GM23338 (cell line): ENCODE measurements around the gene C2CD5. TPM values are rescaled to one million over a fixed set of nuclear protein-coding genes. Genes with fewer than 3 reads are reported as not detected.

ENCODE experiments used
- ATAC-seq: fragments of 200-7000 bp; cut with Tn5 transposase; 3 replicates; pipeline ENCODE4 v1.9.1; 2020
- DNase-seq: peaks from one replicate; pipeline ENCODE4 v3.0.0-alpha.2; 2015; ENCODE audit warnings: low spot score
- H2AFZ ChIP-seq: fragments of 200-600 bp; sonication (generic); 2 replicates; pipeline ENCODE4 v1.8.0; 2016; ENCODE audit warnings: antibody characterized with exemption, mild to moderate bottlenecking, moderate library complexity
- H3F3A ChIP-seq: fragments of 200-600 bp; sonication (generic); replicated peaks from 2 replicates; pipeline ENCODE4 v1.8.0; 2017; ENCODE audit warnings: antibody characterized with exemption, mixed run types, low read depth
- H3K27ac ChIP-seq: fragments of 200-600 bp; sonication (generic); 2 replicates; pipeline ENCODE4 v1.6.1; 2016; ENCODE audit warnings: low read depth
- H3K27me3 ChIP-seq: fragments of 200-600 bp; sonication (generic); 2 replicates; pipeline ENCODE4 v1.8.0; 2016; ENCODE audit warnings: mild to moderate bottlenecking, mixed run types, moderate library complexity; ENCODE audit not compliant: insufficient read depth
- H3K36me3 ChIP-seq: fragments of 200-600 bp; sonication (generic); 2 replicates; pipeline ENCODE4 v1.8.0; 2016; ENCODE audit warnings: mild to moderate bottlenecking; ENCODE audit not compliant: insufficient read depth
- H3K4me1 ChIP-seq: fragments of 200-600 bp; sonication (generic); 2 replicates; pipeline ENCODE4 v1.8.0; 2016; ENCODE audit warnings: mild to moderate bottlenecking, moderate library complexity; ENCODE audit not compliant: insufficient read depth
- H3K4me2 ChIP-seq: fragments of 200-600 bp; sonication (generic); 2 replicates; pipeline ENCODE4 v1.7.1; 2017; ENCODE audit warnings: mixed run types
- H3K4me3 ChIP-seq: fragments of 200-600 bp; sonication (generic); 2 replicates; pipeline ENCODE4 v1.6.1; 2016; ENCODE audit warnings: mixed run types
- H3K79me2 ChIP-seq: fragments of 200-600 bp; sonication (generic); replicated peaks from 2 replicates; pipeline ENCODE4 v1.8.0; 2017; ENCODE audit warnings: mild to moderate bottlenecking; ENCODE audit not compliant: insufficient read depth
- H3K9me2 ChIP-seq: fragments of 200-600 bp; sonication (generic); 2 replicates; pipeline ENCODE4 v1.8.0; 2017; ENCODE audit not compliant: insufficient read depth
- H4K20me1 ChIP-seq: fragments of 200-600 bp; sonication (generic); replicated peaks from 2 replicates; pipeline ENCODE4 v1.8.0; 2017; ENCODE audit warnings: mild to moderate bottlenecking; ENCODE audit not compliant: insufficient read depth
- H3K27ac Mint-ChIP-seq: 2 replicates; pipeline ENCODE4 v1.8.0; 2020; ENCODE audit warnings: inconsistent platforms, mild to moderate bottlenecking, moderate library complexity, mixed read lengths
- H3K27me3 Mint-ChIP-seq: 3 replicates; pipeline ENCODE4 v1.8.0; 2022; ENCODE audit warnings: low read depth, mild to moderate bottlenecking, moderate library complexity, mixed read lengths, inconsistent platforms; ENCODE audit not compliant: insufficient read depth, poor library complexity
- H3K36me3 Mint-ChIP-seq: 3 replicates; pipeline ENCODE4 v1.8.0; 2021; ENCODE audit warnings: low read depth, mild to moderate bottlenecking, inconsistent platforms, moderate library complexity, mixed read lengths
- H3K4me1 Mint-ChIP-seq: 3 replicates; pipeline ENCODE4 v1.8.0; 2020; ENCODE audit warnings: mild to moderate bottlenecking, inconsistent platforms, mixed read lengths
- H3K4me3 Mint-ChIP-seq: 3 replicates; pipeline ENCODE4 v1.8.0; 2021; ENCODE audit warnings: moderate library complexity, mild to moderate bottlenecking, inconsistent platforms, mixed read lengths
- H3K9me3 Mint-ChIP-seq: 3 replicates; pipeline ENCODE4 v1.8.0; 2020; ENCODE audit warnings: moderate library complexity, mild to moderate bottlenecking, inconsistent platforms, mixed read lengths
- CREB1 ChIP-seq: fragments of 250-450 bp; sonication (Bioruptor Pico); IDR thresholded peaks from 2 replicates; pipeline ENCODE4 v1.5.0; 2020; ENCODE audit warnings: low read depth, mild to moderate bottlenecking, moderate library complexity
- CTCF ChIP-seq, 2 experiments: fragments of 200-600 bp in 1 of 2; sonication (generic) in 1 of 2; conservative IDR thresholded peaks; 2 replicates each; pipeline versions ENCODE4 v1.5.1 to v1.6.1; 2016 to 2017; ENCODE audit warnings: antibody characterized with exemption in 2 of 2, low read depth in 2 of 2, mild to moderate bottlenecking in 2 of 2, moderate library complexity in 1 of 2
- EZH2 ChIP-seq: fragments of 200-600 bp; sonication (generic); IDR thresholded peaks from one replicate; pipeline ENCODE4 v1.8.0; 2017; ENCODE audit warnings: antibody characterized with exemption, mild to moderate bottlenecking, low read depth; ENCODE audit not compliant: unreplicated experiment
- EZH2phosphoT487 ChIP-seq: fragments of 200-600 bp; sonication (generic); IDR thresholded peaks from one replicate; pipeline ENCODE4 v1.8.1; 2018; ENCODE audit warnings: antibody characterized with exemption; ENCODE audit not compliant: unreplicated experiment
- JUNB ChIP-seq: IDR thresholded peaks from one replicate; pipeline ENCODE4 v1.6.1; 2016; ENCODE audit warnings: antibody characterized with exemption; ENCODE audit not compliant: unreplicated experiment
- NANOG ChIP-seq: IDR thresholded peaks from 2 replicates; pipeline ENCODE4 v1.6.1; 2016; ENCODE audit warnings: antibody characterized with exemption, borderline replicate concordance
- POLR2AphosphoS5 ChIP-seq: IDR thresholded peaks from 2 replicates; pipeline ENCODE4 v1.6.1; 2016; ENCODE audit warnings: antibody characterized with exemption, low read depth
- STAT1 ChIP-seq: IDR thresholded peaks from one replicate; pipeline ENCODE4 v1.6.1; 2016; ENCODE audit warnings: antibody characterized with exemption; ENCODE audit not compliant: unreplicated experiment
- ZNF114 ChIP-seq: fragments of 250-450 bp; sonication (Bioruptor Pico); IDR thresholded peaks from 2 replicates; pipeline ENCODE4 v1.5.0; 2020; ENCODE audit warnings: mild to moderate bottlenecking, moderate library complexity
- ZNF331 ChIP-seq: fragments of 250-450 bp; sonication (Bioruptor Pico); IDR thresholded peaks from 2 replicates; pipeline ENCODE4 v1.5.0; 2020; ENCODE audit warnings: low read depth, mild to moderate bottlenecking, moderate library complexity
- polyA plus RNA-seq: library from polyadenylated mRNA; unstranded; fragments of >200 nt; fragmentation: Nextera tagmentation; extraction: Ambion mirVana; gene quantifications from 2 replicates; pipeline ENCODE4 v1.2.1, GENCODE V29; 2016
- total RNA-seq: library from RNA; depleted of rRNA; stranded (reverse); fragments of >200 nt; shearing (Covaris generic); gene quantifications from 2 replicates; pipeline ENCODE4 v1.2.3, GENCODE V29; 2014
- TF ChIP-seq, protein P1 (sequence below): IDR thresholded peaks from 2 replicates; pipeline ENCODE4 v1.6.1; 2016; ENCODE audit warnings: antibody characterized with exemption
- TF ChIP-seq, protein P2 (sequence below): fragments of 250-450 bp; sonication (Bioruptor Pico); IDR thresholded peaks from 2 replicates; pipeline ENCODE4 v1.5.0; 2020; ENCODE audit warnings: mild to moderate bottlenecking, moderate library complexity
- TF ChIP-seq, protein P3 (sequence below): IDR thresholded peaks from one replicate; pipeline ENCODE4 v1.6.1; 2018; ENCODE audit warnings: antibody characterized with exemption; ENCODE audit not compliant: unreplicated experiment

C2CD5 gene
- total and polyA plus RNA-seq, 2 experiments from 2014 or later = 22.0 to 68.6 TPM

DNA sequence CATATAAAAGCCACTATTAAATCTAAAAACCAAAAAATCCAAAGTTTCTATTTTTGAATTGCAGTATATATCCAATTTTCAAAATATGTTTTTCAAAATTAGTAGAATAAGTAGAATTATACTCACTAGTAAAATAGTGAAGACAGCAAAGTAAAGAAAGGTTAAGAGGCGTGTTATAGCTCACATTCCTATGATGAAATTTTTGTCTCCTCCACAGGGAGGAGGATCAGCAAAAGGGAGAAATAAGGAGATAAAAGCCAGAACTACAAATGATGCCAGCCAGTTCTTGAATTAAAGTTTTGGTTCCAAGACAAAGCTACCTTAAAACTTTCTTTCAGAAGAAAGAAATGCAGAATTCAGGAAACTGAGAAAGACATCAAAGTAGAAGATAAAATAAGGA, 50.0 kb downstream of the C2CD5 start:
- H3K4me1 ChIP-seq = no peaks in the 10 kb centered on the region
- Mint-ChIP-seq H3K4me3 (no peak overlapping the region), H3K27me3 (no peaks in the 10 kb centered on the region), H3K27ac (no peak overlapping the region), H3K9me3 (no peaks in the 10 kb centered on the region), H3K4me1 (peaks cover under 1% of the 10 kb centered on the region; the same call in 2 of the 3 replicates), H3K36me3 (peaks cover 9% of the 10 kb centered on the region)
- no peaks in the 10 kb centered on the region for H3K27me3 ChIP-seq
- H3K4me2 ChIP-seq = no peak overlapping the region
- no peaks in the 10 kb centered on the region for H3K79me2 ChIP-seq
- TF ChIP-seq, protein P1, sequence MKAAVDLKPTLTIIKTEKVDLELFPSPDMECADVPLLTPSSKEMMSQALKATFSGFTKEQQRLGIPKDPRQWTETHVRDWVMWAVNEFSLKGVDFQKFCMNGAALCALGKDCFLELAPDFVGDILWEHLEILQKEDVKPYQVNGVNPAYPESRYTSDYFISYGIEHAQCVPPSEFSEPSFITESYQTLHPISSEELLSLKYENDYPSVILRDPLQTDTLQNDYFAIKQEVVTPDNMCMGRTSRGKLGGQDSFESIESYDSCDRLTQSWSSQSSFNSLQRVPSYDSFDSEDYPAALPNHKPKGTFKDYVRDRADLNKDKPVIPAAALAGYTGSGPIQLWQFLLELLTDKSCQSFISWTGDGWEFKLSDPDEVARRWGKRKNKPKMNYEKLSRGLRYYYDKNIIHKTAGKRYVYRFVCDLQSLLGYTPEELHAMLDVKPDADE = no peak
- TF ChIP-seq JUNB = no peak
- TF ChIP-seq, protein P2, sequence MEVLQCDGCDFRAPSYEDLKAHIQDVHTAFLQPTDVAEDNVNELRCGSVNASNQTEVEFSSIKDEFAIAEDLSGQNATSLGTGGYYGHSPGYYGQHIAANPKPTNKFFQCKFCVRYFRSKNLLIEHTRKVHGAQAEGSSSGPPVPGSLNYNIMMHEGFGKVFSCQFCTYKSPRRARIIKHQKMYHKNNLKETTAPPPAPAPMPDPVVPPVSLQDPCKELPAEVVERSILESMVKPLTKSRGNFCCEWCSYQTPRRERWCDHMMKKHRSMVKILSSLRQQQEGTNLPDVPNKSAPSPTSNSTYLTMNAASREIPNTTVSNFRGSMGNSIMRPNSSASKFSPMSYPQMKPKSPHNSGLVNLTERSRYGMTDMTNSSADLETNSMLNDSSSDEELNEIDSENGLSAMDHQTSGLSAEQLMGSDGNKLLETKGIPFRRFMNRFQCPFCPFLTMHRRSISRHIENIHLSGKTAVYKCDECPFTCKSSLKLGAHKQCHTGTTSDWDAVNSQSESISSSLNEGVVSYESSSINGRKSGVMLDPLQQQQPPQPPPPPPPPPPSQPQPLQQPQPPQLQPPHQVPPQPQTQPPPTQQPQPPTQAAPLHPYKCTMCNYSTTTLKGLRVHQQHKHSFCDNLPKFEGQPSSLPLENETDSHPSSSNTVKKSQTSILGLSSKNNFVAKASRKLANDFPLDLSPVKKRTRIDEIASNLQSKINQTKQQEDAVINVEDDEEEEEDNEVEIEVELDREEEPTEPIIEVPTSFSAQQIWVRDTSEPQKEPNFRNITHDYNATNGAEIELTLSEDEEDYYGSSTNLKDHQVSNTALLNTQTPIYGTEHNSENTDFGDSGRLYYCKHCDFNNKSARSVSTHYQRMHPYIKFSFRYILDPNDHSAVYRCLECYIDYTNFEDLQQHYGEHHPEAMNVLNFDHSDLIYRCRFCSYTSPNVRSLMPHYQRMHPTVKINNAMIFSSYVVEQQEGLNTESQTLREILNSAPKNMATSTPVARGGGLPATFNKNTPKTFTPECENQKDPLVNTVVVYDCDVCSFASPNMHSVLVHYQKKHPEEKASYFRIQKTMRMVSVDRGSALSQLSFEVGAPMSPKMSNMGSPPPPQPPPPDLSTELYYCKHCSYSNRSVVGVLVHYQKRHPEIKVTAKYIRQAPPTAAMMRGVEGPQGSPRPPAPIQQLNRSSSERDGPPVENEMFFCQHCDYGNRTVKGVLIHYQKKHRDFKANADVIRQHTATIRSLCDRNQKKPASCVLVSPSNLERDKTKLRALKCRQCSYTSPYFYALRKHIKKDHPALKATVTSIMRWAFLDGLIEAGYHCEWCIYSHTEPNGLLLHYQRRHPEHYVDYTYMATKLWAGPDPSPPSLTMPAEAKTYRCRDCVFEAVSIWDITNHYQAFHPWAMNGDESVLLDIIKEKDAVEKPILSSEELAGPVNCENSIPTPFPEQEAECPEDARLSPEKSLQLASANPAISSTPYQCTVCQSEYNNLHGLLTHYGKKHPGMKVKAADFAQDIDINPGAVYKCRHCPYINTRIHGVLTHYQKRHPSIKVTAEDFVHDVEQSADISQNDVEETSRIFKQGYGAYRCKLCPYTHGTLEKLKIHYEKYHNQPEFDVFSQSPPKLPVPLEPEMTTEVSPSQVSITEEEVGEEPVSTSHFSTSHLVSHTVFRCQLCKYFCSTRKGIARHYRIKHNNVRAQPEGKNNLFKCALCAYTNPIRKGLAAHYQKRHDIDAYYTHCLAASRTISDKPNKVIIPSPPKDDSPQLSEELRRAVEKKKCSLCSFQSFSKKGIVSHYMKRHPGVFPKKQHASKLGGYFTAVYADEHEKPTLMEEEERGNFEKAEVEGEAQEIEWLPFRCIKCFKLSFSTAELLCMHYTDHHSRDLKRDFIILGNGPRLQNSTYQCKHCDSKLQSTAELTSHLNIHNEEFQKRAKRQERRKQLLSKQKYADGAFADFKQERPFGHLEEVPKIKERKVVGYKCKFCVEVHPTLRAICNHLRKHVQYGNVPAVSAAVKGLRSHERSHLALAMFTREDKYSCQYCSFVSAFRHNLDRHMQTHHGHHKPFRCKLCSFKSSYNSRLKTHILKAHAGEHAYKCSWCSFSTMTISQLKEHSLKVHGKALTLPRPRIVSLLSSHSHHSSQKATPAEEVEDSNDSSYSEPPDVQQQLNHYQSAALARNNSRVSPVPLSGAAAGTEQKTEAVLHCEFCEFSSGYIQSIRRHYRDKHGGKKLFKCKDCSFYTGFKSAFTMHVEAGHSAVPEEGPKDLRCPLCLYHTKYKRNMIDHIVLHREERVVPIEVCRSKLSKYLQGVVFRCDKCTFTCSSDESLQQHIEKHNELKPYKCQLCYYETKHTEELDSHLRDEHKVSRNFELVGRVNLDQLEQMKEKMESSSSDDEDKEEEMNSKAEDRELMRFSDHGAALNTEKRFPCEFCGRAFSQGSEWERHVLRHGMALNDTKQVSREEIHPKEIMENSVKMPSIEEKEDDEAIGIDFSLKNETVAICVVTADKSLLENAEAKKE (CRISPR knock-in tag) = no peak
- no peak for TF ChIP-seq STAT1
- TF ChIP-seq NANOG = no peak
- no peak for TF ChIP-seq CREB1 (CRISPR knock-in tag)
- TF ChIP-seq EZH2 = no peak
- no peak for TF ChIP-seq ZNF331 (CRISPR knock-in tag)
- TF ChIP-seq POLR2AphosphoS5 = no peak
- no peak for TF ChIP-seq ZNF114 (CRISPR knock-in tag)
- no peak for TF ChIP-seq CTCF (conservative IDR thresholded peaks at IDR 0.05; ENCODE audit: low read depth in 2 of 2)
- TF ChIP-seq, protein P3, sequence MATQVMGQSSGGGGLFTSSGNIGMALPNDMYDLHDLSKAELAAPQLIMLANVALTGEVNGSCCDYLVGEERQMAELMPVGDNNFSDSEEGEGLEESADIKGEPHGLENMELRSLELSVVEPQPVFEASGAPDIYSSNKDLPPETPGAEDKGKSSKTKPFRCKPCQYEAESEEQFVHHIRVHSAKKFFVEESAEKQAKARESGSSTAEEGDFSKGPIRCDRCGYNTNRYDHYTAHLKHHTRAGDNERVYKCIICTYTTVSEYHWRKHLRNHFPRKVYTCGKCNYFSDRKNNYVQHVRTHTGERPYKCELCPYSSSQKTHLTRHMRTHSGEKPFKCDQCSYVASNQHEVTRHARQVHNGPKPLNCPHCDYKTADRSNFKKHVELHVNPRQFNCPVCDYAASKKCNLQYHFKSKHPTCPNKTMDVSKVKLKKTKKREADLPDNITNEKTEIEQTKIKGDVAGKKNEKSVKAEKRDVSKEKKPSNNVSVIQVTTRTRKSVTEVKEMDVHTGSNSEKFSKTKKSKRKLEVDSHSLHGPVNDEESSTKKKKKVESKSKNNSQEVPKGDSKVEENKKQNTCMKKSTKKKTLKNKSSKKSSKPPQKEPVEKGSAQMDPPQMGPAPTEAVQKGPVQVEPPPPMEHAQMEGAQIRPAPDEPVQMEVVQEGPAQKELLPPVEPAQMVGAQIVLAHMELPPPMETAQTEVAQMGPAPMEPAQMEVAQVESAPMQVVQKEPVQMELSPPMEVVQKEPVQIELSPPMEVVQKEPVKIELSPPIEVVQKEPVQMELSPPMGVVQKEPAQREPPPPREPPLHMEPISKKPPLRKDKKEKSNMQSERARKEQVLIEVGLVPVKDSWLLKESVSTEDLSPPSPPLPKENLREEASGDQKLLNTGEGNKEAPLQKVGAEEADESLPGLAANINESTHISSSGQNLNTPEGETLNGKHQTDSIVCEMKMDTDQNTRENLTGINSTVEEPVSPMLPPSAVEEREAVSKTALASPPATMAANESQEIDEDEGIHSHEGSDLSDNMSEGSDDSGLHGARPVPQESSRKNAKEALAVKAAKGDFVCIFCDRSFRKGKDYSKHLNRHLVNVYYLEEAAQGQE = no peak
- TF ChIP-seq EZH2phosphoT487 = no peak
- no peaks in the 10 kb centered on the region for H3F3A ChIP-seq
- H3K36me3 ChIP-seq = no peaks in the 10 kb centered on the region; the same call in 1 of the 2 replicates
- DNase-seq = no peak
- H3K9me2 ChIP-seq = no peaks in the 10 kb centered on the region
- H3K27ac ChIP-seq = no peak overlapping the region
- no peak overlapping the region for H2AFZ ChIP-seq
- H4K20me1 ChIP-seq = no peaks in the 10 kb centered on the region
- no peak overlapping the region for H3K4me3 ChIP-seq
- ATAC-seq = no peak
